NCI-H2196 (cell line): Measurements from ENCODE around the gene CADPS2.

Experiments used
- DNase-seq: peaks from one replicate; lab custom pipeline; 2025; ENCODE audit not compliant: unreplicated experiment; lab: John Stamatoyannopoulos, UW

CADPS2 gene

GRCh38 chr7:122886357-122887081 lies at the start of gene CADPS2:
CADPS2 (minus strand) TSS chr7:122886460; CDS start chr7:122886337, 123 bp downstream.
- DNase-seq: peak; percentile 93

DNA sequence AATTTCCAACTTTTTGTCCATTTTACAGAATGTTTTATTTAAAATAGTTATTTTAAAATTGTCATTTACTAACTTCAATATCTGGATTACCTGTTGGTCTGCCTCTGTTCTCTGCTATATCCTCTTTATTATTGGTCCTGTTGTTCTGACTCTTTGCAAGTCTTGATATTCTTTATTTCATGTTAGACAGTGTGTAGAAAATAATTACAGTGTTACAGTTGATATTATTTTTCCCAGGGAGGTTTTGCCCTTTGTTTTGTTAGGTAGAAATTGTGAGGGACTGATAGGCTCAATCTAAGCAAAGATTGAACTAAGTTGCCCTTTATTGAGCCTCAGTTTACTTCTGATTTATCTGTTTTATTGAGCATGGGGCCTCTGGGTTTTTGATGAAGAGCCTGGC lies 49.4 kb upstream of the CADPS2 start:
- no peak for DNase-seq

- DNase-seq: peak; percentile 18
Measured at GRCh38 chr7:122919643-122920181, 33.5 kb upstream of the CADPS2 start.

DNA sequence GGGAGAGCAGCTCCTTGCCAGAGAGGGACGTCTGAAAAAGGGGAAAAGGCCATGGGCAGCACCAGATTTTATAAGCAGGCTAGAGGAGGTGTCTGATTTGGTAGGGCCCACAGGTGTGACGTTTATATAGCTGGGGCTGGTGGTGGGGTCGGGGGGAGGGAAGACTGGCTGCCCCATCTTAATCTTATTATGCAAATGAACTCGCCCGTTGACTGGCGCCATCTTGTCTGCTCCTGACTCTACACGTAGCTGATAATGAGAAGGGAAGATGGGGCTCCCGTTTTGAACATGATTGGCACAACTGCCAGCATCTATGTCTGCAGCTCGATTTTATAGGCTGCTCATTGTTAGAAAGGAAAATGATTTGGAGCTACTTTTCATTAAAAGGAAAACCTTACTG lies 28.6 kb upstream of the CADPS2 start:
- DNase-seq: no peak

DNA sequence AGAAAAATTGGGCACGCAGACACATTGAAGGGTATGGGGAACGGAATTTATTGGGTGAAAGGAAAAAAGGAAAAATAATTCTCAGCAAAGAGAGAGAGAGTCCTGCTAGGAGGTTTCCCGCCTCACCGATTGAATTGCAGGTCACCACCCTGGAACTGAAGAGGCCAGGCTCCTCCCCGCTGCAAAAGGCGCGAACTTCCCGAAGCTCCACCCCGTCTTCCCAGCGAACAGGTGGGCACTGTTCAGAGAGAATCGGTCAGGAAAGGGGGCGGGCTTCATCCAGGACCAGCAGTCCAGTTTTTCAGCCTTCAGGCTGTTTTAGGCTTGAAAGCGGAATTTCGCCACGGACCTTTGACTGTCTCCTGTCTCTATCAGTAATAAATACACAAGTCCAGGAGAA lies 27.3 kb upstream of the CADPS2 start:
- no peak for DNase-seq

DNA sequence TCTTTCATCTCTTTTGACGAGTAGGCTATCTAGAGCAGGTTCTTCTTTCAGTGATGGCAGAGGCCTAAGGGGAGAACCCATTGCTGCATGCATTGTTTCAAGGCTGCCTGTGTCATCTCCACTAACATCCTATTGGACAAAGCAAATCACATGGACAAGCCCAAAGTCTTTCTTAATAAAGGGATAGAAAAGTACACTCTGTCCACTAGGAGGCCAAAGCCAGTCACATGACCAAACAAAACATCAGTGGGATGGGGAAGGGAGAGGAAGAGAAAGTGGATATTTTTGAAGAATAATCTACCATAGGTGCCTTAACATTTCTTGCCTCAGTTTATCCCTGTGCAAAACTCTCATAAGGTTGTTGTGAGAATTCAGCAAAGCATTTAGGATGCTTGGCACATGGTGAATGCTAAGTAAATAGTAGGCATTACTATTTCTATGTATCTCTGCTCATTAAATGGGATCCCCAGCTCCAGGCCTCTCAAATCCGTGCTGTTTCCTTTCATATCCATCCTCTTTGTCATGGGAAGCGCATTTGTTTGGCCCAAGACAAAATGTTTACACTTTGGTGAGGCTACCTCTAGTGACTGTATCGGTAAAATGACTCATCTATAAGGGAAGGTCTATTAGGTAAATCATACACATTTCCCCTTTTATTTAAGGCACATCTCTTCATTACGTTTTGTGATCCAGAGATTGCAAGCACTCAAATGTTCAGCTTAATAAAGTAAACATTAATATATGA lies 16.7 kb upstream of the CADPS2 start:
- no peak for DNase-seq

- DNase-seq: no peak
Measured at GRCh38 chr7:122901250-122901649, 15.0 kb upstream of the CADPS2 start.

GRCh38 chr7:122896509-122896908 lies 10.2 kb upstream of the CADPS2 start:
- DNase-seq: no peak

- DNase-seq: no peak
Measured at GRCh38 chr7:122893486-122893885, 7.2 kb upstream of the CADPS2 start.

- no peak for DNase-seq
Measured at GRCh38 chr7:122889116-122889515, 2.9 kb upstream of the CADPS2 start.

DNA sequence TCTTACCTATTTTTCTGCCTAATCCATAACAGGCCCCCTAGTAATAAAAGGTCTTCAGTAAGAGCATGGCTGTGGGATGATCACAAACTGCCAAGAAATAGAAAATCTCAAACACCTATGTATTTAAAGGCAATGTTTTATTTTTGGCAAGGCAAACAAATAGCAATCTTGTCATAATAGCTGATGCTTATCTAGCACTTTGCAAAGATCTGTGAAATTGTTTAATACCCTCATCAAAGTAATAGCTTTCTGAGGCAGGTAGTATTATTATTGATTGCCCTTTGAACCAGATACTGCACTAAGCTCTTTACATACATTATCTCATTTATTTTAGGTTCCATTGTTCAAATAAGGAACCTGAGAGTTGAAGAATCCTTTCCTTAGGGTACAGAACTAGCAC lies 1.6 kb upstream of the CADPS2 start:
- DNase-seq: no peak

DNA sequence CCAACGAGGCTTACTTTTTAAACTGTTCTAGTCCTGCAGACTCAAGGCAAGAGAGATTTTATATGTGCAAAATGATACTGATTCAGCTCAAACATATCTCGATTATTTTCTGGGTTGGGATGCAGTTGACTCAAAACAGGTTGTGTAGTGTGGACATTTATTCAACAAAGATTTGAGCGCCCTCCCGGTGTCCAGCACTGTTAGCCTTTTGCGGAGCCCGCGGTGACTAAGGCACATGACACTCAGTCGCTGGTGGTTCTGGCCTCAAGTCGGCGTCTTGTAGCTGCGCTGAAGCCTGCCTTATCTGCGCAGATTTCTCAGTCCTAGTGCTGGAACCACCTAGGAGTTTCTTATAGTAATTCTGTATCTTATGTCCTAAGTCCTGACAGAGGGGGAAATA lies 938 bp upstream of the CADPS2 start:
- peak; percentile 61 for DNase-seq

GRCh38 chr7:122885583-122886356 lies 490 bp downstream of the CADPS2 start:
- DNase-seq: no peak

DNA sequence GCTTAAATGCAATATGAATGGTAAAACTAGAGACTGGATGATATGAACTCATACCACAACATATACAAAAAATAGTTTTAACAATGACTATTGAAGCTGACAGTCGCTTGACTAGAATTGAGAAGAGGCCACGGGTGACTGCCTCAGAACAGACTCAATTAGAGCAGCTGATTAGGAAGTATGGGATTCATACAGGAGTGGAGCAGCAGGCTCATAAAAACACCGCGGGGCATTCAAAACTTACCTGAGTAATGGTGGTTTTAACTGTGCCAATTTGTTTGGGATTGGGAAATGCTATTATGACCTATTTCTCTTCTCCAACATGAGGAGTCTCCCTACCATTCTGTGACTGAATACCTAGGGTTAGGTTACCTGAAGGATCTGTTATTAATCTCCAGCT lies 2.1 kb downstream of the CADPS2 start:
- peak; percentile 64 for DNase-seq

DNA sequence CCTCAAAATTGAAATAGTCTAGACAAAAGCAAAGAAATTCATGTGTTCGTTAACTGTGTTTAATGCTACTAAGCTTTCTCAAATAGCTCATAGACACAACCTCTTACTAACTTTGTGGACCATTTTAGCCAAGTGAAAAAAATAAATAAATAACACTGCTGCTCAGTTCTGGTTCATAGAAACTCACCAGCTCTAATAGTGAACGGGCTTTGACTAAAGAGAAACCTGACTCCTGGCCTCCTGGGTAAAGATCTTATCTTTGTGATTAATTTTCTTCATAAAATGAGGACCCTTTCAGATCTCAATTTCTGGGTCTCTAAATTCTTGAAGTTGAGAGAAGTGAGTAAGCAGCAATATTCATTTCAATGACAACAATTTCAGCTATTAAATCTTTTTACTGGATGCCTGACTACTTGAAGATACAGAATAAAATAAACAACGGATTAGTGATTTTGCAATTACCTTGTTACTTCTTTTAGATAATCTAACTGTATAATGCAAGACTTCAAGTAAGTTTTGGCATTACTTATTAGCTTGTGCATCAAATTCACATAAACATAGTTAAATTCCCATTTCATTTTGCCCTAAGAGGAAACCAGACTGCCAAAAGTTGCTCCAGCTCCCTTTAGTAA lies 3.1 kb downstream of the CADPS2 start:
- DNase-seq: peak; percentile 54

GRCh38 chr7:122881324-122881723 lies 4.9 kb downstream of the CADPS2 start:
- no peak for DNase-seq

DNA sequence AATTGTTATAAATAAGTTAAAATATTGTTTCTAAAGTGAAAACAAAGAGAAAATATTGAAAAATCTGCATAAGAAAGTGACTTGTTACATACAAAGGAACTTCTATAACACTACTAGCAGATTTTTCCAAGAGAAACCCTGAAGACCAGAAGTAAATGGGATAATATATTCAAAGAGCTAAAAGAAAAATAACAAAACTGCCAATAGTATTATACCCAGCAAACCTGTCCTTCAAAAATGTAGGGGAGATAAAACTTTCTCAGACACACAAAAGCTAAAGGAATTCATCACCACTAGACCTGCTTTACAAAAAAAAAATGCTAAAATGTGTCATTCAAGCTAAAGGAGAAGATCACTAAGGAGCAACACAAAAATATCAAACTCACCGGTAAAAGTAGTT lies 17.0 kb downstream of the CADPS2 start:
- no peak for DNase-seq

DNA sequence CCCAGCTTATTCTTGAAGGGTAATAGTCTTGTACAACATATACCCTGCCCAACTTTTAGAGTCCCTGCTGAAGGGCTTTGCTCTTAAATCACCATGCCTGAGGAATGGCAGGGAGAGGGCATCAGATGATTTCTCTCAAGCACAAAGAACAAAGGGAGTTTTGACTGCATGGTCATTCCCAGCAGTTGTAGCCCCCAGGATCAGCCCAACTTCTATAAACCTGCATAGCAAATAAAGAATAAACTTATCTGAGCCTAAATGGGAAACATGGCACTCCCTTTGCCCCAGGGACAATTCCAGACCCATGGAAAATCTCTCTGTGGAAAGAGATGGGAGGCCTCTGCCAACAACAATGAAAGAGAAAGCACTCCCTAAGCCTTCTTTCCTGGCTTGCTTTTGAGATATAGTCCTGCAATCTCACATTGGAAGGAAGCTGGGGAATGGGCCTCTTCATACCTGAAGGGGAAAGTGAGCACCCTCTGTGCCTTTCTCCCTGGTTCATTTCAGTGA lies 18.7 kb downstream of the CADPS2 start:
- no peak for DNase-seq

GRCh38 chr7:122864838-122865237 lies 21.4 kb downstream of the CADPS2 start:
- DNase-seq: no peak

- DNase-seq: no peak
Measured at GRCh38 chr7:122864016-122864415, 22.2 kb downstream of the CADPS2 start.

- no peak for DNase-seq
Measured at GRCh38 chr7:122858320-122858719, 27.9 kb downstream of the CADPS2 start.
